ENCODE data around the gene CRIM1. TPM values are rescaled to one million over a fixed set of nuclear protein-coding genes. Genes with fewer than 3 reads are reported as not detected.

CRIM1 gene
- total RNA-seq, 1 donor: 100 TPM

GRCh38 chr2:36455788-36456187 is 100.2 kb downstream of the CRIM1 start:
- TF ChIP-seq CTCF (IDR thresholded peaks at IDR 0.05; ENCODE audit: insufficient read depth, low read length): no peak
- no peak for DNase-seq (ENCODE audit: low read depth)
- no peak overlapping the region for H3K4me3 ChIP-seq (ENCODE audit: low read depth, low read length)

- peak; percentile 81 for DNase-seq (ENCODE audit: low read depth)
- no peak for TF ChIP-seq CTCF (IDR thresholded peaks at IDR 0.05; ENCODE audit: insufficient read depth, low read length)
- H3K4me3 ChIP-seq (ENCODE audit: low read depth, low read length): no peak overlapping the region
Measured at GRCh38 chr2:36456227-36457175, 100.9 kb downstream of the CRIM1 start.

- H3K4me3 ChIP-seq (ENCODE audit: low read depth, low read length): no peak overlapping the region
- DNase-seq (ENCODE audit: low read depth): no peak
- TF ChIP-seq CTCF (IDR thresholded peaks at IDR 0.05; ENCODE audit: insufficient read depth, low read length): no peak
Measured at GRCh38 chr2:36458106-36458505, 102.5 kb downstream of the CRIM1 start.

GRCh38 chr2:36459725-36460137 is 104.2 kb downstream of the CRIM1 start:
- TF ChIP-seq CTCF (IDR thresholded peaks at IDR 0.05; ENCODE audit: insufficient read depth, low read length): peak; percentile 44
- H3K4me3 ChIP-seq (ENCODE audit: low read depth, low read length): no peak overlapping the region
- peak; percentile 59 for DNase-seq (ENCODE audit: low read depth)

GRCh38 chr2:36461039-36461681 is 105.6 kb downstream of the CRIM1 start:
- DNase-seq (ENCODE audit: low read depth): peak; percentile 94
- TF ChIP-seq CTCF (IDR thresholded peaks at IDR 0.05; ENCODE audit: insufficient read depth, low read length): no peak
- H3K4me3 ChIP-seq (ENCODE audit: low read depth, low read length): no peak overlapping the region

GRCh38 chr2:36462311-36462935 is 106.8 kb downstream of the CRIM1 start:
- no peak overlapping the region for H3K4me3 ChIP-seq (ENCODE audit: low read depth, low read length)
- DNase-seq (ENCODE audit: low read depth): no peak
- TF ChIP-seq CTCF (IDR thresholded peaks at IDR 0.05; ENCODE audit: insufficient read depth, low read length): no peak

Data from fibroblast of the aortic adventitia (primary cell).